Lower lobe of right lung (tissue), 2 donors: ENCODE results near the gene RYK. TPM values are rescaled to one million over a fixed set of nuclear protein-coding genes. Genes with fewer than 3 reads are reported as not detected.
A peak's percentile ranks its signal among the peaks of the same experiment; 100 is the strongest.

Experiments
- ATAC-seq, 2 donors: fragments of 200-7000 bp; cut with Tn5 transposase; one replicate each; pipeline ENCODE4 v1.9.1; 2020 to 2022; ENCODE audit warnings: mild to moderate bottlenecking in 2 of 2, moderate library complexity in 2 of 2
- DNase-seq: peaks from one replicate; pipeline ENCODE4 v3.0.0-alpha.2; 2020
- H3K27ac ChIP-seq: fragments of 200-600 bp; one replicate; pipeline ENCODE4 v1.8.0; 2022
- H3K27me3 ChIP-seq: fragments of 200-600 bp; one replicate; pipeline ENCODE4 v1.8.0; 2022; ENCODE audit warnings: low read depth
- H3K36me3 ChIP-seq: fragments of 200-600 bp; one replicate; pipeline ENCODE4 v1.8.0; 2022; ENCODE audit warnings: mild to moderate bottlenecking
- H3K4me1 ChIP-seq: fragments of 200-600 bp; one replicate; pipeline ENCODE4 v1.8.0; 2022
- H3K4me3 ChIP-seq: fragments of 200-600 bp; one replicate; pipeline ENCODE4 v1.8.0; 2022; ENCODE audit warnings: mild to moderate bottlenecking
- H3K9me3 ChIP-seq: fragments of 200-600 bp; one replicate; pipeline ENCODE4 v1.8.0; 2022
- intact Hi-C: fragments of 100-400 bp; cut with DNase I; formaldehyde crosslinking; loops from one replicate; pipeline ENCODE4 v1.11.0; 2022
- total RNA-seq: library from RNA; stranded (reverse); fragmentation: NEBNext Ultra II Directional; extraction: Animal tissue kit (Norgen Biotek cat#: 25700); gene quantifications from one replicate; pipeline ENCODE4 v1.2.1, GENCODE V29; 2021
- TF ChIP-seq, protein P1 (sequence below): fragments of 200-600 bp; IDR thresholded peaks from one replicate; pipeline ENCODE4 v1.8.0; 2022; ENCODE audit warnings: antibody characterized with exemption, mild to moderate bottlenecking
- donor health status: DM: no; HTN: yes; CAD: no; lungs with severe emphysema.

The RYK gene
- total RNA-seq, 1 donor from 2014 or later = 46.3 TPM

DNA sequence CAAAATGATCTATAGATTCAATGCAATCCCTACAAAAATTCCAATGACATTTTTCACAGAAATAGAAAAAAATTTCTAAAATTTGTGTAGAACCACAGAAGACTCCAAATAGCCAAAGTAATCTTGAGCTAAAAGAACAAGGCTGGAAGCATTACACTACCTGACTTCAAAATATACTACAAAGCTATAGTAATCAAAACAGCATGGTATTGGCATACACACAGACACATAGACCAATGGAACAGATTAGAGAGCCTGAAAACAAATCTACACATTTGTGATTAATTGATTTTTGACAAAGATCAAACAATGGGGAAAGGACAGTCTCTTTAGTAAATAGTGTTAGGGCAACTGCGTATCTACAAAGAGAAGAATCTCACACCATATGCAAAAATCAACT, 45.3 kb upstream of the RYK start:
- H3K27me3 ChIP-seq = no peaks in the 10 kb centered on the region
- no peaks in the 10 kb centered on the region for H3K36me3 ChIP-seq
- no peak overlapping the region for H3K4me3 ChIP-seq
- H3K27ac ChIP-seq = no peak overlapping the region
- intact Hi-C loops = loop anchor here (10.0 kb wide), 1 partner anchor 81 kb away; no protein-coding TSS in a partner anchor
- DNase-seq (no peak), ATAC-seq (no peak)
- TF ChIP-seq, protein P1, sequence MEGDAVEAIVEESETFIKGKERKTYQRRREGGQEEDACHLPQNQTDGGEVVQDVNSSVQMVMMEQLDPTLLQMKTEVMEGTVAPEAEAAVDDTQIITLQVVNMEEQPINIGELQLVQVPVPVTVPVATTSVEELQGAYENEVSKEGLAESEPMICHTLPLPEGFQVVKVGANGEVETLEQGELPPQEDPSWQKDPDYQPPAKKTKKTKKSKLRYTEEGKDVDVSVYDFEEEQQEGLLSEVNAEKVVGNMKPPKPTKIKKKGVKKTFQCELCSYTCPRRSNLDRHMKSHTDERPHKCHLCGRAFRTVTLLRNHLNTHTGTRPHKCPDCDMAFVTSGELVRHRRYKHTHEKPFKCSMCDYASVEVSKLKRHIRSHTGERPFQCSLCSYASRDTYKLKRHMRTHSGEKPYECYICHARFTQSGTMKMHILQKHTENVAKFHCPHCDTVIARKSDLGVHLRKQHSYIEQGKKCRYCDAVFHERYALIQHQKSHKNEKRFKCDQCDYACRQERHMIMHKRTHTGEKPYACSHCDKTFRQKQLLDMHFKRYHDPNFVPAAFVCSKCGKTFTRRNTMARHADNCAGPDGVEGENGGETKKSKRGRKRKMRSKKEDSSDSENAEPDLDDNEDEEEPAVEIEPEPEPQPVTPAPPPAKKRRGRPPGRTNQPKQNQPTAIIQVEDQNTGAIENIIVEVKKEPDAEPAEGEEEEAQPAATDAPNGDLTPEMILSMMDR = no peak
- no peaks in the 10 kb centered on the region for H3K9me3 ChIP-seq
- H3K4me1 ChIP-seq = peaks cover 11% of the 10 kb centered on the region

DNA sequence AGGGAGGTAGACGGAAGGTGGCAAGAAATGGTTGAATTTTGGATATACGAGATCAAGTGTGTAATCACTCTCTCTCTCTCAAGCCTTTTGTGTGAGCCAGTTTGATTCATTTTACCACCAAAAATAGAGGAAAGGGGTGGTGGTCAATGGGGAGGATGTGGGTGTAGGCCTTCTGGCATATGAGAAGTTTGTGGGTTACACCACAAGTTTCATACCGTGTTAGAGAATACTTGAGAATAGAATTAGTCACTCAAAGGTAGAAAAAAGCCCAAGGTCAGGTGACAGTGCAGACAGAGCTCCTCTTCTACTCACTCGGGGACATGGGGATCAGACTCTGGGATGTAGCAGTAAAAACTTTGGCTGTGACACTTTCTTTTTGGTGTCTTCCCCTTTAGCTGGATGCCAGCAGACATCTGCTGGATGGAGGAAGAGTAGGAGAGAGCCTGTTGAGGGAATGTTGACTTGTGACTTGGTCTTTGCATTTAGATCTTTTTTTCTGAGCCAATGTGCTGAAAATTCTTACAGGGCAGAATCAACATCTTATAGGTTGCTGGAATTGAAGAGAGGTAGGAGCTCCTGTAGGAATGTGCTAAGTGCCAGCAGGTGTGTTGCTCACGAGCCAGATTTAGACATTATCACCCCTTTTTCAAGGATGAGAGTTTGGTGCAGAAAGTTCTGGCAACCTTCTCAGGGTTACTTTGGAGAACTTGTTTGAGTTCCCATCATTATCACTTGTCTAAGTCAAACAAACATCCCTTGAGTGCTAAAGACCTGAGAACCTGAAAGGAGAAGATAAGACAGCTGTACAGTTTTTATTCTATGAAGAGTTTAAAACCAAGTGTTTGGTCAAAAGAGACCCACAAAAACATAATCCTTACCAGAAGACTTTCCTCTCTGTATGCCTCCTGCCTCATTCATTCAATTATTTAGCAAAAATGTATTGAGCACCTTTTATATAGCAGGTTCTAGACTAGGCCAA, 43.9 kb upstream of the RYK start:
- intact Hi-C loops = loop anchor here (10.0 kb wide), 1 partner anchor 80 kb away; no protein-coding TSS in a partner anchor
- H3K36me3 ChIP-seq = no peaks in the 10 kb centered on the region
- TF ChIP-seq, protein P1 = no peak
- DNase-seq (no peak), ATAC-seq (peak; percentile 45 to 46)
- H3K4me1 ChIP-seq = peaks cover 17% of the 10 kb centered on the region
- H3K27ac ChIP-seq = no peak overlapping the region
- H3K27me3 ChIP-seq = no peaks in the 10 kb centered on the region
- no peaks in the 10 kb centered on the region for H3K9me3 ChIP-seq
- H3K4me3 ChIP-seq = no peak overlapping the region

DNA sequence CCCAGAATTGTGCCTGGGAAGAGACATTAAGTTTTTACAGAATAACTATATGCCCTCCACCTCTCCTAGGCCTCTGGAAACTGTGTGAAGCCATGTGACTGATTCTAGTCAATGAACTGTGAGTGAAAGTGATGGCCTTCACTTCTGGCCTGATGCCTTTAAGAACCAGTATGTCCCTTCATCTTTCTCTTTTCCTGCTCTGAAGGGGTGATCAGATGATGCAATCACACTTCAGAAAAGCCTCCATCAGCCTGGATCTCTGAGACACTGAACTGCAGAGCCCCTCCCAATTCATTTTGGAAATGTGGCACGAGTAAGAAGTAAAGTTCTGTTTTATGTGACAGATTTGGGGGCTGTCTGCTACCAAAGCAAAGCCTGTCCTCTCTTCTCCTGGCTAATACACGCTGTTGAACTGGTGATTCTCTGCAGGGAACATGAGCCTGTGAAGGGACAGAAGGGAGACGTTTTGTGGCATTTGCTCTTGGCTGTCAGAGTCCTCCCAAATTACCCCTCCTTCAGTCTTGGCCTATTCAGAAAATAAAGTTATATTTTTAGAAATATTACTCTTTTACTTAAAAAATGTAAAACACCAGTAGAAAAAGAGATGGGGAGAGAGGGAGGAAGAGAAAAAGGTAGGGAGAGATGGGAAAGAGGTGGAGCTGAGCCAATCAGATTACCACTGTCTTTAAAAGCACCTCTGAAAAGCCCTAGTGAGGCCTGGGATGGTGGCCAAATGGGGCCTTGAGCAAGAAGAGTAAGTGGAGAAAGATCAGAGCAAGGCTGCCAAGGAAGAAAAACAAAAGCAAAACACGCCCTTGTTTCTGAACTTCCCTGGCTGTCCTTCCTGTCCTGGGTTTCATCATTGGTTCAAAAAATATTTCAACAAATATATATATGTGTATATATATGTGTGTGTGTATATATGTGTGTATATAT, 40.9 kb upstream of the RYK start:
- DNase-seq = peak; percentile 72
- intact Hi-C loops = loop anchor here (10.0 kb wide), 1 partner anchor 77 kb away; no protein-coding TSS in a partner anchor
- peak; percentile 70 to 74 for ATAC-seq
- H3K4me3 ChIP-seq = no peak overlapping the region
- TF ChIP-seq, protein P1 = no peak
- no peaks in the 10 kb centered on the region for H3K9me3 ChIP-seq
- no peaks in the 10 kb centered on the region for H3K27me3 ChIP-seq
- H3K4me1 ChIP-seq = peaks cover 17% of the 10 kb centered on the region
- H3K36me3 ChIP-seq = no peaks in the 10 kb centered on the region
- peak overlapping the region; percentile 25 for H3K27ac ChIP-seq

GRCh38 chr3:134287512-134287911, 36.9 kb upstream of the RYK start:
- H3K27me3 ChIP-seq = no peaks in the 10 kb centered on the region
- H3K4me1 ChIP-seq = peaks cover 17% of the 10 kb centered on the region
- DNase-seq = no peak
- H3K36me3 ChIP-seq = no peaks in the 10 kb centered on the region
- TF ChIP-seq, protein P1 = no peak
- intact Hi-C loops = no loop called here
- H3K9me3 ChIP-seq = no peaks in the 10 kb centered on the region
- no peak overlapping the region for H3K4me3 ChIP-seq
- H3K27ac ChIP-seq = no peak overlapping the region
- no peak for ATAC-seq

- Histone ChIP-seq H3K4me1 (peaks cover 2% of the 10 kb centered on the region), H3K36me3 (no peaks in the 10 kb centered on the region), H3K4me3 (no peak overlapping the region), H3K9me3 (no peaks in the 10 kb centered on the region), H3K27me3 (no peaks in the 10 kb centered on the region), H3K27ac (no peak overlapping the region)
- intact Hi-C loops = no loop called here
- DNase-seq (no peak), ATAC-seq (no peak)
- TF ChIP-seq, protein P1 = no peak
Observed at GRCh38 chr3:134284438-134284837, 33.8 kb upstream of the RYK start.
